HG02981 (cell line): ENCODE measurements around the gene LSM12.
"Not testable (repeated sequence)": the region's sequence is repeated elsewhere in the genome, so short reads cannot be mapped to it uniquely, and the experiment has no call there.

ENCODE experiments used
- ATAC-seq: cut with Tn5 transposase; IDR thresholded peaks from one replicate; pipeline ENCODE4 v1.9.1; 2021; ENCODE audit warnings: mild to moderate bottlenecking, moderate library complexity; ENCODE audit not compliant: unreplicated experiment

The LSM12 gene

GRCh38 chr17:44008205-44008909 is 58.1 kb downstream of the LSM12 start:
- no peak for ATAC-seq

GRCh38 chr17:44007346-44008204 is 58.9 kb downstream of the LSM12 start:
- no peak for ATAC-seq

- peak; percentile 45 for ATAC-seq
These were observed 59.7 kb downstream of the LSM12 start for GRCh38 chr17:44006598-44007345.

- ATAC-seq = no peak
These were observed 60.2 kb downstream of the LSM12 start for GRCh38 chr17:44006272-44006597.

- ATAC-seq = no peak
These were observed 60.8 kb downstream of the LSM12 start for GRCh38 chr17:44005527-44006271.

- no peak for ATAC-seq
These were observed 61.5 kb downstream of the LSM12 start for GRCh38 chr17:44004761-44005526.

GRCh38 chr17:44004077-44004760 is 62.3 kb downstream of the LSM12 start, which contains the start of gene NAGS:
TSS of gene NAGS (plus strand) at chr17:44004622. CDS start at chr17:44004664, 42 bp downstream.
- ATAC-seq = no peak

GRCh38 chr17:44002141-44002848 is 64.2 kb downstream of the LSM12 start:
- no peak for ATAC-seq

- ATAC-seq = no peak
These were observed 65.0 kb downstream of the LSM12 start for GRCh38 chr17:44001461-44001920.

- no peak for ATAC-seq
These were observed 65.5 kb downstream of the LSM12 start for GRCh38 chr17:44000871-44001460.

- no peak for ATAC-seq
These were observed 66.2 kb downstream of the LSM12 start for GRCh38 chr17:44000141-44000860.

GRCh38 chr17:43999024-43999423 is 67.4 kb downstream of the LSM12 start:
- ATAC-seq = no peak

- ATAC-seq = no peak
These were observed 67.9 kb downstream of the LSM12 start for GRCh38 chr17:43998552-43998951.

GRCh38 chr17:43997180-43997579 is 69.3 kb downstream of the LSM12 start:
- ATAC-seq = not testable (repeated sequence)

GRCh38 chr17:43995150-43995471 is 71.4 kb downstream of the LSM12 start:
- no peak for ATAC-seq

- ATAC-seq = no peak
These were observed 72.0 kb downstream of the LSM12 start for GRCh38 chr17:43994272-43995149.

- no peak for ATAC-seq
These were observed 73.8 kb downstream of the LSM12 start for GRCh38 chr17:43992641-43993040.
